Gastrocnemius medialis (tissue), 4 donors: Measurements from ENCODE around the gene TMEM200C. TPM values are rescaled to one million over a fixed set of nuclear protein-coding genes. Genes with fewer than 3 reads are reported as not detected.

Experiments
- ATAC-seq, 2 donors: fragments of 150-250 bp; one replicate each; pipeline ENCODE4 v1.9.1; 2016
- DNase-seq, 2 donors: peaks; one replicate each; pipeline ENCODE4 v3.0.0-alpha.2; 2019
- H3K27ac ChIP-seq, 4 donors: fragments of 200-600 bp; sonication (generic); 1 replicate in 1 of 4; 2 replicates in 3 of 4; pipeline ENCODE4 v1.5.1; 2016 to 2018; ENCODE audit warnings: mild to moderate bottlenecking in 2 of 4, moderate library complexity in 1 of 4
- H3K27me3 ChIP-seq, 3 donors: fragments of 200-600 bp; sonication (generic) in 2 of 3; 1 replicate in 1 of 3; 2 replicates in 2 of 3; pipeline versions ENCODE4 v1.5.1 to v1.6.0; 2016 to 2019; ENCODE audit warnings: mild to moderate bottlenecking in 1 of 3, moderate library complexity in 1 of 3
- H3K36me3 ChIP-seq, 2 donors: fragments of 200-600 bp; sonication (generic) in 1 of 2; one replicate each; pipeline ENCODE4 v1.5.1; 2017 to 2018
- H3K4me1 ChIP-seq, 2 donors: fragments of 200-600 bp; sonication (generic) in 1 of 2; one replicate each; pipeline ENCODE4 v1.5.1; 2016 to 2017; ENCODE audit warnings: mild to moderate bottlenecking in 2 of 2
- H3K4me3 ChIP-seq, 4 donors: fragments of 200-600 bp; sonication (generic) in 3 of 4; 1 replicate in 1 of 4; 2 replicates in 3 of 4; pipeline ENCODE4 v1.5.1; 2016 to 2019; ENCODE audit warnings: mild to moderate bottlenecking in 2 of 4
- H3K9me3 ChIP-seq, 3 donors: fragments of 200-600 bp; sonication (generic) in 2 of 3; 1 replicate in 1 of 3; 2 replicates in 2 of 3; pipeline ENCODE4 v1.5.1; 2016 to 2019
- CTCF ChIP-seq, 5 experiments: fragments of 450-650 bp in 3 of 5; fragments of 200-600 bp in 2 of 5; sonication (generic) in 2 of 5; IDR thresholded peaks in 4 of 5; conservative IDR thresholded peaks in 1 of 5; 1 replicate in 4 of 5; 2 replicates in 1 of 5; pipeline ENCODE4 v1.5.1; 2016 to 2019; ENCODE audit warnings: antibody characterized with exemption in 5 of 5, mild to moderate bottlenecking in 3 of 5, moderate library complexity in 3 of 5
- POLR2A ChIP-seq, 2 donors: fragments of 450-650 bp; IDR thresholded peaks; one replicate each; pipeline ENCODE4 v1.6.1; 2017; ENCODE audit warnings: antibody characterized with exemption in 2 of 2, mild to moderate bottlenecking in 2 of 2, moderate library complexity in 2 of 2
- in situ Hi-C, 4 donors: fragments of 200-750 bp; cut with MboI; loops; one replicate each; pipeline versions ENCODE4 v1.15.0 to v1.8.0; 2017; ENCODE audit warnings: low sequenced_read_pairs in 4 of 4
- intact Hi-C: fragments of 100-400 bp; cut with DNase I; formaldehyde crosslinking; loops from one replicate; pipeline ENCODE4 v1.15.1; 2023; ENCODE audit warnings: low total_unique reads
- microRNA-seq, 2 donors: library from miRNA; unstranded; fragments of <30 nt; microRNA quantifications; one replicate each; pipeline ENCODE4, GENCODE V29; 2016; ENCODE audit warnings: borderline replicate concordance in 2 of 2
- total RNA-seq, 4 donors: library from RNA; depleted of rRNA; stranded (reverse); fragments of >200 nt; gene quantifications; one replicate each; pipeline versions ENCODE4 v1.1.0 to v1.2.3, GENCODE V29; 2016

The TMEM200C gene
- total RNA-seq, 4 donors from 2014 or later = 0.07 TPM; not detected in 3

GRCh38 chr18:5840547-5840946 is 54.8 kb downstream of the TMEM200C start:
- ATAC-seq (no peak), DNase-seq (no peak)
- H3K27ac ChIP-seq = no peak overlapping the region
- H3K36me3 ChIP-seq = no peaks in the 10 kb centered on the region
- H3K27me3 ChIP-seq = no peaks in the 10 kb centered on the region
- in situ Hi-C loops = loop anchor here in 1 of 4 donors (25.0 kb wide), 1 partner anchor 228 kb away; no protein-coding TSS in a partner anchor
- H3K4me3 ChIP-seq = no peak overlapping the region
- H3K4me1 ChIP-seq = no peaks in the 10 kb centered on the region
- intact Hi-C loops = no loop called here
- TF ChIP-seq POLR2A (IDR thresholded peaks at IDR 0.05) (no peak), CTCF (IDR thresholded peaks at IDR 0.05 in 4 of 5, conservative IDR thresholded peaks at IDR 0.05 in 1 of 5) (no peak)
- no peaks in the 10 kb centered on the region for H3K9me3 ChIP-seq

- H3K36me3 ChIP-seq = no peaks in the 10 kb centered on the region
- H3K9me3 ChIP-seq = no peaks in the 10 kb centered on the region
- no peak for DNase-seq
- TF ChIP-seq CTCF (IDR thresholded peaks at IDR 0.05 in 4 of 5, conservative IDR thresholded peaks at IDR 0.05 in 1 of 5) (no peak), POLR2A (IDR thresholded peaks at IDR 0.05) (no peak)
- in situ Hi-C loops = loop anchor here in 1 of 4 donors (25.0 kb wide), 1 partner anchor 228 kb away; no protein-coding TSS in a partner anchor
- ATAC-seq = no peak
- H3K4me1 ChIP-seq = no peaks in the 10 kb centered on the region
- no peaks in the 10 kb centered on the region for H3K27me3 ChIP-seq
- no peak overlapping the region for H3K4me3 ChIP-seq
- intact Hi-C loops = no loop called here
- H3K27ac ChIP-seq = no peak overlapping the region
Measured at GRCh38 chr18:5840025-5840424, 55.3 kb downstream of the TMEM200C start.

GRCh38 chr18:5839102-5839501 is 56.2 kb downstream of the TMEM200C start:
- H3K36me3 ChIP-seq = no peaks in the 10 kb centered on the region
- no peak overlapping the region for H3K4me3 ChIP-seq
- intact Hi-C loops = no loop called here
- TF ChIP-seq CTCF (IDR thresholded peaks at IDR 0.05 in 4 of 5, conservative IDR thresholded peaks at IDR 0.05 in 1 of 5) (no peak), POLR2A (IDR thresholded peaks at IDR 0.05) (no peak)
- ATAC-seq (no peak), DNase-seq (no peak)
- H3K9me3 ChIP-seq = no peaks in the 10 kb centered on the region
- no peaks in the 10 kb centered on the region for H3K4me1 ChIP-seq
- in situ Hi-C loops = loop anchor here in 1 of 4 donors (25.0 kb wide), 1 partner anchor 227 kb away; no protein-coding TSS in a partner anchor
- H3K27me3 ChIP-seq = no peaks in the 10 kb centered on the region
- no peak overlapping the region for H3K27ac ChIP-seq

Small RNA genes within 50 kb of the gene (microRNA-seq; reads per million reads assigned to microRNA genes)
- 0 reads per million in 2 donors for gene MIR3976
